ENCODE results near the gene PSMF1.
"Not testable (repeated sequence)": the region's sequence is repeated elsewhere in the genome, so short reads cannot be mapped to it uniquely, and the experiment has no call there.

The PSMF1 gene

DNA sequence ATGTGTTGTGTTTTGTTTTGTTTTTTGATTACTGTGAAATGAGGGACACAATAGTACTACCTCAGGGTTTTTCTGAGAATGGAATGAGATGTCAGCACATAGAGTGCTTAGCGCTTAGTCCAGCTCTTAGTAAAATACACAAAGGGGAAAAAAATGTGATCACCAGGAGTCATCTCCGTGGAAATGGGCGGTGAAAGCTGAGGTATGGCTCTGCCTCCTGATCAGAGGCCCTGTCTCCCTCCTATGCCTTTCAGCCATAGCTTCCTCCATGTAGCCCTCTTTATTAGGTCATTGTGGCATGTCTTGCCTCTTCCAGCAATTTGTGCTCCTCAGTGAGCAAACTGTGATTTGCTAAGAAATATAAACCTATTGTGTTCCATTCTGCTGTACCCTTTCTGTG is 13.0 kb downstream of the PSMF1 start:
- no peak overlapping the region for H3K27ac ChIP-seq
- no peak for TF ChIP-seq CTCF (conservative IDR thresholded peaks at IDR 0.05)

- TF ChIP-seq CTCF (conservative IDR thresholded peaks at IDR 0.05) = no peak
- no peak overlapping the region for H3K27ac ChIP-seq
Observed at GRCh38 chr20:1134355-1134754, 16.0 kb downstream of the PSMF1 start.

DNA sequence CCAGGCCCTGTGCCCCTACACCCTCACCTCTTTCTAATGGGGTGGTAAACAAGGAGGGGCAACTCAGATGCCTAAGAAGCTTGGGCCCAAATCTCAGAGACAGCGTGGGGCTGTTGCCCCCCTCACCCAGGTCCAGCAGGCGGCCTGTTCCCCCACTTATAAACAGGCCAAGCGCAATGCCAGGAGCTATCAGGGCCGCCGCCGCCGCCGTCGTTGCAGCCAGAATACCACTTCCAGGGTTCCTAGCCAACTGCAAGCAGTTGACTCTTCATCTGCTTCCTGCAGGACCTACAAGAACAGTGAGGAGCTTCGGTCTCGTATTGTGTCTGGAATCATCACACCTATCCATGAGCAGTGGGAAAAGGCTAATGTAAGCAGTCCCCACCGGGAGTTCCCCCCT is 16.4 kb downstream of the PSMF1 start:
- TF ChIP-seq CTCF (conservative IDR thresholded peaks at IDR 0.05) = no peak
- H3K27ac ChIP-seq = no peak overlapping the region

DNA sequence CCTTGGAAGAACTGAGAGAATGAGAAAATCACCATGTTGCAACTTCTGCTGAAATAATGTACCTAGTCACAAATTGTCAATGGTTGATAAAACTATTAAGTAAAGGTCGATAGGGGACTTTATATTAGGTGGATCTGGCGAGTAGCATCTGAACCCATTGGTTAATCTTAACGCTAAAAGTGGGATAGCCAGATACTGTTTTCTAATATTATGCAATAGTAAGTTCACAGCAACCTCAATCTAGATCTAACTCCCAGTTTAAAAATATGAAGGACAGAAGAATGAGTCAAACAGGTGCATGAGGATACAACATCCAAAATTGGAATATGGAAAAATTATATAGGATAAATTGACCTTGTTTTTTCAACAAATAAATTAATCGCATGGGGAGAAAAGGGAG is 18.8 kb downstream of the PSMF1 start:
- no peak for TF ChIP-seq CTCF (conservative IDR thresholded peaks at IDR 0.05)
- no peak overlapping the region for H3K27ac ChIP-seq

DNA sequence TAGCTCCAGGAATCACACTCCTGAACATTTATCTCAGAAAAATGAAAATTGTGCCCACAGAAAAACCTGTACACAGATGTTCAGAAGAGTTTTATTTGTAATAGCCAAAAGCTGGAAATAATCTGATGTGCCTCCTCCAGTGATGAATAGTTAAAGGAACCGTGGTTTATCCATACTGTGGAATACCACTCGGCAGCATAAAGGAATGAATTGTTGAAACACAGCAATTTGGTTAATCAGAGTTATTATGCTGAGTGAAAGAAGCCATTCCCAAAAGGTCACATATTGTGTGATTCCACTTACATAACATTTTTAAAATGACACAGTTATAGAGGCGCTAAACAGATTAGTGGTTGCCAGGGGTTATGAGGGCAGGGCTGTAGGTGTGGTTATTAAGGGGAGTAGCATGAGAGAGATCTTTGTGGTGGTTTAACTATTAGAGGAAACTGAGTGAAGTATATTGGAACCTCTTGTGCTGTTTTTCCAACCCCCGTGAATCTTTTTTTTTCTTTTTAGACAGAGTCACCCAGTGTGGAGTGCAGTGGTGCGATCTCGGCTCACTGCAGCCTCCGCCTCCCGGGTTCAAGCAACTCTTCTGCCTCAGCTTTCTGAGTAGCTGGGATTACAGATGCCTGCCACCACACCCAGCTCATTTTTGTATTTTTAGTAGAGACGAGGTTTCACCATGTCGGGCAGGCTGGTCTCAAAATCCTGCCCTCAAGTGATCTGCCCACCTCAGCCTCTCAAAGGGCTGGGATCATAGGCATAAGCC is 26.2 kb downstream of the PSMF1 start:
- H3K27ac ChIP-seq = no peak overlapping the region

DNA sequence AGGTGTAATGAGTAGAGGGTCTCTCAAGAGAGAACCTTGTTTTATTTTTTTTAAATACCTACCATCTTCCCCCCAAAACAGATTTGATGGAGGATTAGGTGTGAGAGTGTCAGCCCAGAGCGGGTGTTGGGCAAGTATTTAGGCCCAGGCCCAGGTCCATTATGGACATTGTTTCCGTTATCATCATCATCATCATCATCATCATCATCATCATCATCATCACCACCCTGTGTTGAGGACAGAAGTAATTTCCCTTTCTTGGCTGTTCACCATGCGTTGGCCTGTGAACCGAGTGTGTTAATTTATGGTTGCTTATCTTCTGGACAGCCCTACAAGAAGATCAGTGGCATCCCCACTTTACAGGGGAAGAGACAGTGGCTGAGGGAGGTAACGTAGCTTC is 28.6 kb downstream of the PSMF1 start:
- TF ChIP-seq CTCF (conservative IDR thresholded peaks at IDR 0.05) = no peak

More for the DNA sequence above, 26.2 kb downstream of the PSMF1 start:
- no peak for TF ChIP-seq CTCF (conservative IDR thresholded peaks at IDR 0.05)

GRCh38 chr20:1149812-1150211 is 31.4 kb downstream of the PSMF1 start:
- not testable (repeated sequence) for H3K27ac ChIP-seq

More for the DNA sequence above, 28.6 kb downstream of the PSMF1 start:
- H3K27ac ChIP-seq = no peak overlapping the region

DNA sequence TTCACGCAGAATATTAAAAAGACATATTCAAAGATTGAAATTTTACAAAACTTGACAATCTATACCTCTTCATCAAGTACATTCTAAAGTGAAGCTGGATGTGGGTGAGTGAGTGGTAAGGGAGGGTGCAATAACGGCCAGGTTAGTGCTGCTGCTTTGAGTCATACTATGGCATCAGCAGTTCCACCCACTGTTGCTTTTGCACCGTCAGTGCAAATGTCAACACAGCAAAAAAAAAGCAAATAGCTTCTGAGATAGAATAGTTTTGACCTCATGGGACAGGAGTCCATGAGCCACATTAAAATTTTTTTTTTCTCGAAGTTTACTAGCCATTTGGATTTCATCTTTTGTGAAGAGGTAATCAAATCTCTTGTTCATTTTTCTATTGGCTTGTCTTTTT is 31.8 kb downstream of the PSMF1 start:
- no peak overlapping the region for H3K27ac ChIP-seq
- TF ChIP-seq CTCF (conservative IDR thresholded peaks at IDR 0.05) = no peak
